ENCODE measurements around the gene UIMC1.

- TF ChIP-seq, protein P1, sequence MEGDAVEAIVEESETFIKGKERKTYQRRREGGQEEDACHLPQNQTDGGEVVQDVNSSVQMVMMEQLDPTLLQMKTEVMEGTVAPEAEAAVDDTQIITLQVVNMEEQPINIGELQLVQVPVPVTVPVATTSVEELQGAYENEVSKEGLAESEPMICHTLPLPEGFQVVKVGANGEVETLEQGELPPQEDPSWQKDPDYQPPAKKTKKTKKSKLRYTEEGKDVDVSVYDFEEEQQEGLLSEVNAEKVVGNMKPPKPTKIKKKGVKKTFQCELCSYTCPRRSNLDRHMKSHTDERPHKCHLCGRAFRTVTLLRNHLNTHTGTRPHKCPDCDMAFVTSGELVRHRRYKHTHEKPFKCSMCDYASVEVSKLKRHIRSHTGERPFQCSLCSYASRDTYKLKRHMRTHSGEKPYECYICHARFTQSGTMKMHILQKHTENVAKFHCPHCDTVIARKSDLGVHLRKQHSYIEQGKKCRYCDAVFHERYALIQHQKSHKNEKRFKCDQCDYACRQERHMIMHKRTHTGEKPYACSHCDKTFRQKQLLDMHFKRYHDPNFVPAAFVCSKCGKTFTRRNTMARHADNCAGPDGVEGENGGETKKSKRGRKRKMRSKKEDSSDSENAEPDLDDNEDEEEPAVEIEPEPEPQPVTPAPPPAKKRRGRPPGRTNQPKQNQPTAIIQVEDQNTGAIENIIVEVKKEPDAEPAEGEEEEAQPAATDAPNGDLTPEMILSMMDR (conservative IDR thresholded peaks at IDR 0.05; ENCODE audit: low read length), result no peak
- TF ChIP-seq EZH2phosphoT487 (IDR thresholded peaks at IDR 0.05; ENCODE audit: borderline replicate concordance, low read depth, low read length), result no peak
Measured at GRCh38 chr5:177035976-177036375, 29.4 kb upstream of the UIMC1 start.
